Measurements from ENCODE around the gene NDUFB2.

The NDUFB2 gene

DNA sequence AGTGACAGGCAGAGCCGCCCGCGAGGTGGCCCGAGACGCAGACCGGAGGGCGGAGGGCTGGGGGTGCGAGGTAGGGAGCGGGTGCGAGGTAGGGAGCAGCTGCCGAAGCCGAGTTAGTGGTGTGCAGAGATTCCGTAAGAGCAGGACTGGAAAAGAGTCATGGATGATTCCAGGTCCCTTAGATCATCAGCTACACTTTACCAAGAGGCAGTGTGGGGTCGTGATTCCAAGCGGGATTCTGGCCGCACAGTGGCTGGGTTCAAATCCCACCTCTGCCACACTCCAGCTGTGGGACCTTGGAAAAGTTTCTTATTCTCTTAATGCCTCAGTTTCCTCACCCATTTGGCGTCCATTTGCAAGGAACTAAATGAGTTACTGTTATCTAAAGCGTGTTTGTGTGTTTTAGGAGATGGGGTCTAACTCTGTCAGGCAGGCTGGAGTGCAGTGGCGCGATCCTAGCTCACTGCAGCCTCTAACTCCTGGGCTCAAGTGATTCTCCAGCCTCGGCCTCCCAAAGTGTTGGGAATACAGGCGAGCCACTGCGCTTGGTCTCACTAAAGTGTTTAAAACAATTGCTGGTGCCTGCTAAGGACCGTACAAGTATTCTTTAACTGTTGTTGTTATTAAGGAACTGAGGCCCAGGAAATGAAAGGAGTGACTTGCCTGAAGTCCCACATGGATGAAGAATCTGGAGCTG is 1.1 kb downstream of the NDUFB2 start:
- H3K36me3 ChIP-seq (ENCODE audit: control insufficient read depth in 2 of 2, insufficient read depth in 1 of 2, low read length in 2 of 2) = peaks cover 0 to 37% of the 10 kb centered on the region in 2 experiments; a peak in 1 of 3 replicates
- no peaks in the 10 kb centered on the region for H3K9me3 ChIP-seq (ENCODE audit: control insufficient read depth, insufficient read depth, low read depth, low read length)
- peak; percentile 92 for TF ChIP-seq ZNF664 (tag by site-specific recombination; IDR thresholded peaks at IDR 0.05)
- TF ChIP-seq WT1 (tag by site-specific recombination; IDR thresholded peaks at IDR 0.05) = 0 out of 2 replicates have a peak, but pooled peaks have one; percentile 8
- TF ChIP-seq ZNF558 (tag by site-specific recombination; IDR thresholded peaks at IDR 0.05) = no peak
- peak; percentile 59; the same call in 1 of the 2 replicates for TF ChIP-seq ZNF394 (tag by site-specific recombination; IDR thresholded peaks at IDR 0.05; ENCODE audit: borderline replicate concordance)
- TF ChIP-seq GFI1B (tag by site-specific recombination; IDR thresholded peaks at IDR 0.05) = peak; percentile 69; the same call in 1 of the 2 replicates
- no peak for TF ChIP-seq ZBTB8A (tag by site-specific recombination; IDR thresholded peaks at IDR 0.05)
- TF ChIP-seq ZBTB48 (tag by site-specific recombination; IDR thresholded peaks at IDR 0.05) = peak; percentile 96
- ChIA-PET POLR2A (no interaction called here), CTCF (no interaction called here)
- no peaks in the 10 kb centered on the region for H3K4me1 ChIP-seq (ENCODE audit: control insufficient read depth, insufficient read depth, low read length)
- H3K4me3 ChIP-seq (ENCODE audit: low read depth, low read length) = peak overlapping the region; percentile 87
- peak overlapping the region; percentile 79 for H3K27ac ChIP-seq (ENCODE audit: extremely low read depth, low read depth, low read length)

DNA sequence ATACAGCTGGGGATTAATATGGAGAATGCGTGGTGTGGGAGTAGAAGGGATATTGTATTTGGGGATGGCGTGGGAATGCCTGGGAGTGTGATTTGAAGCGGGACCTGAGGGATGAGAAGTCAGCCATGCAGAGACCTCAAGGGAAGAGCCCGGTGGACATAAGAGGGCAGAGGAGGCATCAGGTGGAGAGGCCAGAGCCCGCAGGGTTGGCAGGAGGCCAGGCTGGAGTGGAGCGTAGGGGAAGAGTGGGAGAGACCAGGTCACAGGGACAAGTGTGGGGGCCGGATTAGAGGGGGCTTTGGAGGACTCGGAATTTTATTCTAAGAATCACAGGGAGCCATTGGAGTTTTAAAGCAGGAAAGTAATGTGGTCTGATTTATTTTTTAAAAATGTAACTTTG is 2.0 kb downstream of the NDUFB2 start:
- no peak overlapping the region for H3K27ac ChIP-seq (ENCODE audit: extremely low read depth, low read depth, low read length)
- CTCF ChIA-PET = no interaction called here
- H3K9me3 ChIP-seq (ENCODE audit: control insufficient read depth, insufficient read depth, low read depth, low read length) = no peaks in the 10 kb centered on the region
- H3K4me3 ChIP-seq (ENCODE audit: low read depth, low read length) = no peak overlapping the region
- H3K36me3 ChIP-seq (ENCODE audit: control insufficient read depth in 2 of 2, insufficient read depth in 1 of 2, low read length in 2 of 2) = peaks cover 4 to 36% of the 10 kb centered on the region in 2 experiments; a peak in 2 of 3 replicates
- H3K4me1 ChIP-seq (ENCODE audit: control insufficient read depth, insufficient read depth, low read length) = no peaks in the 10 kb centered on the region
- POLR2A ChIA-PET = no interaction called here
- no peak for TF ChIP-seq BCL11A (tag by site-specific recombination; IDR thresholded peaks at IDR 0.05; ENCODE audit: low read depth)
- peak; percentile 56 for TF ChIP-seq EGR2 (tag by site-specific recombination; IDR thresholded peaks at IDR 0.05; ENCODE audit: low read depth)
- TF ChIP-seq ZFHX2 (tag by site-specific recombination; conservative IDR thresholded peaks at IDR 0.05) = peak; percentile 42; the same call in 1 of the 2 replicates
- TF ChIP-seq ZNF626 (tag by site-specific recombination; IDR thresholded peaks at IDR 0.05) = no peak
- no peak for TF ChIP-seq ZNF701 (tag by site-specific recombination; IDR thresholded peaks at IDR 0.05)
- TF ChIP-seq GLI2 (tag by site-specific recombination; IDR thresholded peaks at IDR 0.05; ENCODE audit: borderline replicate concordance, low read depth) = no peak
- no peak for TF ChIP-seq ZNF600 (tag by site-specific recombination; IDR thresholded peaks at IDR 0.05)
- no peak for TF ChIP-seq ZNF529 (tag by site-specific recombination; IDR thresholded peaks at IDR 0.05; ENCODE audit: insufficient replicate concordance)

DNA sequence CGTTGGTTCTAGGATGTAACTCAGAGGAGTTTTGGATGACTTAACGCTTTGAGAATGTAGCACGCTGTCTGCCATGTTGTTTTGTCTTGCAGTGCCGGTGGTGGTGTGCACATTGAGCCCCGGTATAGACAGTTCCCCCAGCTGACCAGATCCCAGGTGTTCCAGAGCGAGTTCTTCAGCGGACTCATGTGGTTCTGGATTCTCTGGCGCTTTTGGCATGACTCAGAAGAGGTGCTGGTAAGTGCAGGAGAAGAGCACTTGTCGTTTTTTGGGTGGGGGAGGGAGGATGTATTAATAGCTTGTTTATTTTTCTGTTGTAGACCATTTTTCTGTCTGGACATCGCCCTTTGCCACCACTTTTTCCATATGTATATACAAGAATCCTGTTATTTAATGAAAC is 6.3 kb downstream of the NDUFB2 start:
- no peaks in the 10 kb centered on the region for H3K9me3 ChIP-seq (ENCODE audit: control insufficient read depth, insufficient read depth, low read depth, low read length)
- no peak for TF ChIP-seq ZEB2 (tag by site-specific recombination; IDR thresholded peaks at IDR 0.05)
- TF ChIP-seq, protein P1, sequence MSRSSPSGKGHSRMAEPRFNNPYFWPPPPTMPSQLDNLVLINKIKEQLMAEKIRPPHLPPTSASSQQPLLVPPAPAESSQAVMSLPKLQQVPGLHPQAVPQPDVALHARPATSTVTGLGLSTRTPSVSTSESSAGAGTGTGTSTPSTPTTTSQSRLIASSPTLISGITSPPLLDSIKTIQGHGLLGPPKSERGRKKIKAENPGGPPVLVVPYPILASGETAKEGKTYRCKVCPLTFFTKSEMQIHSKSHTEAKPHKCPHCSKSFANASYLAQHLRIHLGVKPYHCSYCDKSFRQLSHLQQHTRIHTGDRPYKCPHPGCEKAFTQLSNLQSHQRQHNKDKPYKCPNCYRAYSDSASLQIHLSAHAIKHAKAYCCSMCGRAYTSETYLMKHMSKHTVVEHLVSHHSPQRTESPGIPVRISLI (tag by site-specific recombination; IDR thresholded peaks at IDR 0.05) = no peak
- TF ChIP-seq, protein P2, sequence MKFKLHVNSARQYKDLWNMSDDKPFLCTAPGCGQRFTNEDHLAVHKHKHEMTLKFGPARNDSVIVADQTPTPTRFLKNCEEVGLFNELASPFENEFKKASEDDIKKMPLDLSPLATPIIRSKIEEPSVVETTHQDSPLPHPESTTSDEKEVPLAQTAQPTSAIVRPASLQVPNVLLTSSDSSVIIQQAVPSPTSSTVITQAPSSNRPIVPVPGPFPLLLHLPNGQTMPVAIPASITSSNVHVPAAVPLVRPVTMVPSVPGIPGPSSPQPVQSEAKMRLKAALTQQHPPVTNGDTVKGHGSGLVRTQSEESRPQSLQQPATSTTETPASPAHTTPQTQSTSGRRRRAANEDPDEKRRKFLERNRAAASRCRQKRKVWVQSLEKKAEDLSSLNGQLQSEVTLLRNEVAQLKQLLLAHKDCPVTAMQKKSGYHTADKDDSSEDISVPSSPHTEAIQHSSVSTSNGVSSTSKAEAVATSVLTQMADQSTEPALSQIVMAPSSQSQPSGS (tag by site-specific recombination; IDR thresholded peaks at IDR 0.05; ENCODE audit: low read depth) = no peak
- H3K36me3 ChIP-seq (ENCODE audit: control insufficient read depth in 2 of 2, insufficient read depth in 1 of 2, low read length in 2 of 2) = peaks cover 20 to 44% of the 10 kb centered on the region in 2 experiments
- no peak overlapping the region for H3K27ac ChIP-seq (ENCODE audit: extremely low read depth, low read depth, low read length)
- CTCF ChIA-PET = interaction anchor here (0.6 to 0.7 kb wide), 2 partner anchors 41 to 186 kb away, joined by 3 to 4 read pairs; no protein-coding TSS in a partner anchor
- H3K4me3 ChIP-seq (ENCODE audit: low read depth, low read length) = no peak overlapping the region
- POLR2A ChIA-PET = no interaction called here
- no peaks in the 10 kb centered on the region for H3K4me1 ChIP-seq (ENCODE audit: control insufficient read depth, insufficient read depth, low read length)
